H1 (cell line): Measurements from ENCODE around the gene SLC9A3.

Experiments used
- CREB1 ChIP-seq: IDR thresholded peaks from 2 replicates; pipeline ENCODE4 v1.6.1; 2012; ENCODE audit warnings: inconsistent platforms
- EGR1 ChIP-seq: IDR thresholded peaks from 2 replicates; pipeline ENCODE4 v1.6.1; 2011; ENCODE audit warnings: low read depth, low read length, borderline replicate concordance
- EP300 ChIP-seq, 2 experiments: IDR thresholded peaks; 1 replicate in 1 of 2; 2 replicates in 1 of 2; pipeline ENCODE4 v1.6.1; 2011 to 2012; ENCODE audit warnings: low read depth in 2 of 2, low read length in 2 of 2, mild to moderate bottlenecking in 2 of 2, borderline replicate concordance in 1 of 2, inconsistent platforms in 1 of 2, moderate library complexity in 1 of 2
- GABPA ChIP-seq: IDR thresholded peaks from 2 replicates; pipeline ENCODE4 v1.6.1; 2011; ENCODE audit warnings: mild to moderate bottlenecking, low read length, moderate library complexity, borderline replicate concordance; ENCODE audit not compliant: insufficient read depth
- HDAC2 ChIP-seq, 2 experiments: fragments of 300-600 bp in 1 of 2; sonication (generic) in 1 of 2; IDR thresholded peaks; 2 replicates each; pipeline ENCODE4 v1.6.1; 2011 to 2012; ENCODE audit warnings: low read depth in 2 of 2, low read length in 2 of 2, mild to moderate bottlenecking in 2 of 2, moderate library complexity in 2 of 2, borderline replicate concordance in 1 of 2, inconsistent platforms in 1 of 2
- JUND ChIP-seq: IDR thresholded peaks from 2 replicates; pipeline ENCODE4 v1.6.1; 2011; ENCODE audit warnings: mild to moderate bottlenecking, improper control_type of control experiment, low read length
- POLR2AphosphoS5 ChIP-seq: IDR thresholded peaks from 2 replicates; pipeline ENCODE4 v1.6.1; 2011; ENCODE audit warnings: low read depth, low read length
- RAD21 ChIP-seq, 2 experiments: IDR thresholded peaks in 1 of 2; conservative IDR thresholded peaks in 1 of 2; 2 replicates each; pipeline ENCODE4 v1.6.1; 2011; ENCODE audit warnings: low read depth in 2 of 2, low read length in 2 of 2, improper control_type of control experiment in 1 of 2, inconsistent platforms in 1 of 2, mild to moderate bottlenecking in 1 of 2, moderate library complexity in 1 of 2
- RFX5 ChIP-seq: IDR thresholded peaks from 2 replicates; pipeline ENCODE4 v1.6.1; 2011; ENCODE audit warnings: low read depth, low read length, improper control_type of control experiment, borderline replicate concordance
- SP4 ChIP-seq: IDR thresholded peaks from 2 replicates; pipeline ENCODE4 v1.6.1; 2012; ENCODE audit warnings: low read length, inconsistent platforms
- ZNF274 ChIP-seq: IDR thresholded peaks from 2 replicates; pipeline ENCODE4 v1.7.0; 2012; ENCODE audit warnings: low read length, borderline replicate concordance; ENCODE audit errors: extremely low read depth
- TF ChIP-seq, protein P1 (sequence below), 3 experiments: IDR thresholded peaks; 1 replicate in 2 of 3; 2 replicates in 1 of 3; pipeline versions ENCODE4 v1.5.1 to v1.6.1; 2011; ENCODE audit warnings: low read length in 3 of 3, mild to moderate bottlenecking in 3 of 3, inconsistent platforms in 2 of 3, low read depth in 1 of 3, moderate library complexity in 1 of 3; ENCODE audit not compliant: insufficient read depth in 1 of 3; ENCODE audit errors: control extremely low read depth in 1 of 3
- TF ChIP-seq, protein P2 (sequence below): IDR thresholded peaks from 2 replicates; pipeline ENCODE4 v1.6.1; 2011; ENCODE audit warnings: low read length, improper control_type of control experiment
- TF ChIP-seq, protein P3 (sequence below): IDR thresholded peaks from 2 replicates; pipeline ENCODE4 v1.6.1; 2011; ENCODE audit warnings: low read depth, mild to moderate bottlenecking, low read length; ENCODE audit not compliant: insufficient read depth

DNA sequence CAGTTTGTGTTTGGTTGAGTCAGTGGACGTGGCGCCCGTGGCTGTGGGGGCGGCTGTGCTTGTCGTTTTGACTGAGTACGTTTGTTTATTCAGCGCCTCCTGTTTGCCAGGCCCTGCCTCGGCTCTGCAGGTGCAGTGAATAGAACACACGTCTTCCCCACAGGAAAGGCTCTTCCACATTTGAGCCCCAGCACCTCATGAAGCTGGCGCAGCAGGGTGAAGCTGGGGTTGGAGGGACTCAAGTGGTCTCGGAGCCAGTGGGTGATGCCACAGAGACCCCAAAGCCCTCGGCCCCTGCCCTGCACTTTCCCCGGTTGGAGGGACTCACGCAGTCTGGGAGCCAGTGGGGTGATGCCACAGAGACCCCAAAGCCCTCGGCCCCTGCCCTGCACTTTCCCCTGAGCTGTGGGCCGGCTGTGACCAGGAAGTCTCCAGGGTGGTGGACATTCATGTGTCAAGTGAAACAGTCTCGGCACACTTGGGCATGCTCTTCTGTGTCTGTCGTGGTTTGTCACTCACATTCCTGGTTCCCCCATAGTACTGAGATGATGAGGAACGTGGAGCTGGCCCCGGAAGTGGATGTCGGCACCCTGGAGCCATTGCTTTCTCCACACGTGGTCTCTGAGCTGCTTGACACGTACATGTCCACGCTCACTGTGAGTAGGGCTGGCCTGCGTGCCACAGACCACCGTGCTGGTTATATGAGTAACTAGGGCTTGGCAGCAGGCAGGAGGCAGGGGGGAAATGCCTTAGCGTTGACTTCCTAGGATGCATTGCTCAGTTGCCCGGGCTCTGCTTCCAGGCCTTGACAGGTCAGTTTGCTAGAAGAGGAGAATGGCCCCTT, 67.7 kb downstream of the SLC9A3 start:
- TF ChIP-seq EP300 (IDR thresholded peaks at IDR 0.05; ENCODE audit: borderline replicate concordance in 1 of 2, low read depth in 2 of 2, low read length in 2 of 2) (no peak), POLR2AphosphoS5 (no peak), JUND (no peak), RFX5 (no peak), HDAC2 (IDR thresholded peaks at IDR 0.05; ENCODE audit: borderline replicate concordance in 1 of 2, low read depth in 2 of 2, low read length in 2 of 2) (no peak), ZNF274 (no peak), RAD21 (IDR thresholded peaks at IDR 0.05 in 1 of 2, conservative IDR thresholded peaks at IDR 0.05 in 1 of 2; ENCODE audit: low read depth in 2 of 2, low read length in 2 of 2) (no peak), EGR1 (no peak), SP4 (no peak), CREB1 (no peak), GABPA (no peak)
- TF ChIP-seq, protein P1, sequence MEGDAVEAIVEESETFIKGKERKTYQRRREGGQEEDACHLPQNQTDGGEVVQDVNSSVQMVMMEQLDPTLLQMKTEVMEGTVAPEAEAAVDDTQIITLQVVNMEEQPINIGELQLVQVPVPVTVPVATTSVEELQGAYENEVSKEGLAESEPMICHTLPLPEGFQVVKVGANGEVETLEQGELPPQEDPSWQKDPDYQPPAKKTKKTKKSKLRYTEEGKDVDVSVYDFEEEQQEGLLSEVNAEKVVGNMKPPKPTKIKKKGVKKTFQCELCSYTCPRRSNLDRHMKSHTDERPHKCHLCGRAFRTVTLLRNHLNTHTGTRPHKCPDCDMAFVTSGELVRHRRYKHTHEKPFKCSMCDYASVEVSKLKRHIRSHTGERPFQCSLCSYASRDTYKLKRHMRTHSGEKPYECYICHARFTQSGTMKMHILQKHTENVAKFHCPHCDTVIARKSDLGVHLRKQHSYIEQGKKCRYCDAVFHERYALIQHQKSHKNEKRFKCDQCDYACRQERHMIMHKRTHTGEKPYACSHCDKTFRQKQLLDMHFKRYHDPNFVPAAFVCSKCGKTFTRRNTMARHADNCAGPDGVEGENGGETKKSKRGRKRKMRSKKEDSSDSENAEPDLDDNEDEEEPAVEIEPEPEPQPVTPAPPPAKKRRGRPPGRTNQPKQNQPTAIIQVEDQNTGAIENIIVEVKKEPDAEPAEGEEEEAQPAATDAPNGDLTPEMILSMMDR (IDR thresholded peaks at IDR 0.05; ENCODE audit: control extremely low read depth in 1 of 3, insufficient read depth in 1 of 3, low read depth in 1 of 3, low read length in 3 of 3), result no peak
- TF ChIP-seq, protein P2, sequence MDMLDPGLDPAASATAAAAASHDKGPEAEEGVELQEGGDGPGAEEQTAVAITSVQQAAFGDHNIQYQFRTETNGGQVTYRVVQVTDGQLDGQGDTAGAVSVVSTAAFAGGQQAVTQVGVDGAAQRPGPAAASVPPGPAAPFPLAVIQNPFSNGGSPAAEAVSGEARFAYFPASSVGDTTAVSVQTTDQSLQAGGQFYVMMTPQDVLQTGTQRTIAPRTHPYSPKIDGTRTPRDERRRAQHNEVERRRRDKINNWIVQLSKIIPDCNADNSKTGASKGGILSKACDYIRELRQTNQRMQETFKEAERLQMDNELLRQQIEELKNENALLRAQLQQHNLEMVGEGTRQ, result no peak
- TF ChIP-seq, protein P3, sequence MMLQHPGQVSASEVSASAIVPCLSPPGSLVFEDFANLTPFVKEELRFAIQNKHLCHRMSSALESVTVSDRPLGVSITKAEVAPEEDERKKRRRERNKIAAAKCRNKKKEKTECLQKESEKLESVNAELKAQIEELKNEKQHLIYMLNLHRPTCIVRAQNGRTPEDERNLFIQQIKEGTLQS, result no peak
